ENCODE measurements around the gene TMEM263. TPM values are rescaled to one million over a fixed set of nuclear protein-coding genes. Genes with fewer than 3 reads are reported as not detected.

Gene TMEM263
- total and polyA plus RNA-seq, 9 of the 15 experiments (the other 6 are each of a cell fraction or from before 2014, with no cell fraction given): 12.6 to 36.7 (median 24.4) TPM

- TF ChIP-seq ZNF174 (CRISPR knock-in tag; IDR thresholded peaks at IDR 0.05) (no peak), POLR2G (IDR thresholded peaks at IDR 0.05; ENCODE audit: low read depth, low read length) (peak; percentile 91), NRF1 (conservative IDR thresholded peaks at IDR 0.05 in 1 of 2, IDR thresholded peaks at IDR 0.05 in 1 of 2) (peak; percentile 52 to 62), ZNF511 (CRISPR knock-in tag; IDR thresholded peaks at IDR 0.05) (no peak), ZNF707 (CRISPR knock-in tag; conservative IDR thresholded peaks at IDR 0.05) (no peak), SIN3A (IDR thresholded peaks at IDR 0.05; ENCODE audit: borderline replicate concordance in 2 of 2, control insufficient read depth in 1 of 2, low read depth in 2 of 2, low read length in 2 of 2) (0 out of 4 replicates have a peak, but pooled peaks of 1 of the 2 experiments have one; percentile 12), CBX5 (IDR thresholded peaks at IDR 0.05; ENCODE audit: borderline replicate concordance, low read depth) (no peak), PRPF4 (IDR thresholded peaks at IDR 0.05; ENCODE audit: insufficient read depth, low read depth, low read length, poor library complexity, severe bottlenecking) (no peak), GATA2 (CRISPR knock-in tag; IDR thresholded peaks at IDR 0.05) (no peak), U2AF2 (optimal IDR thresholded peaks at IDR 0.05; ENCODE audit: low read depth, low read length) (no peak), KLF16 (IDR thresholded peaks at IDR 0.05) (no peak), CCNT2 (IDR thresholded peaks at IDR 0.05; ENCODE audit: borderline replicate concordance, extremely low read depth, insufficient read length, low read depth, low read length) (peak; percentile 30), ZFP30 (CRISPR knock-in tag; IDR thresholded peaks at IDR 0.05; ENCODE audit: borderline replicate concordance) (no peak), TRIM28 (IDR thresholded peaks at IDR 0.05) (no peak), ZBTB2 (IDR thresholded peaks at IDR 0.05) (no peak; the same call in 1 of the 2 replicates), ZNF311 (CRISPR knock-in tag; IDR thresholded peaks at IDR 0.05) (no peak)
- TF ChIP-seq, protein P1, sequence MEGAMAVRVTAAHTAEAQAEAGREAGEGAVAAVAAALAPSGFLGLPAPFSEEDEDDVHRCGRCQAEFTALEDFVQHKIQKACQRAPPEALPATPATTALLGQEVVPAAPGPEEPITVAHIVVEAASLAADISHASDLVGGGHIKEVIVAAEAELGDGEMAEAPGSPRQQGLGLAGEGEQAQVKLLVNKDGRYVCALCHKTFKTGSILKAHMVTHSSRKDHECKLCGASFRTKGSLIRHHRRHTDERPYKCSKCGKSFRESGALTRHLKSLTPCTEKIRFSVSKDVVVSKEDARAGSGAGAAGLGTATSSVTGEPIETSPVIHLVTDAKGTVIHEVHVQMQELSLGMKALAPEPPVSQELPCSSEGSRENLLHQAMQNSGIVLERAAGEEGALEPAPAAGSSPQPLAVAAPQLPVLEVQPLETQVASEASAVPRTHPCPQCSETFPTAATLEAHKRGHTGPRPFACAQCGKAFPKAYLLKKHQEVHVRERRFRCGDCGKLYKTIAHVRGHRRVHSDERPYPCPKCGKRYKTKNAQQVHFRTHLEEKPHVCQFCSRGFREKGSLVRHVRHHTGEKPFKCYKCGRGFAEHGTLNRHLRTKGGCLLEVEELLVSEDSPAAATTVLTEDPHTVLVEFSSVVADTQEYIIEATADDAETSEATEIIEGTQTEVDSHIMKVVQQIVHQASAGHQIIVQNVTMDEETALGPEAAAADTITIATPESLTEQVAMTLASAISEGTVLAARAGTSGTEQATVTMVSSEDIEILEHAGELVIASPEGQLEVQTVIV (CRISPR knock-in tag; IDR thresholded peaks at IDR 0.05; ENCODE audit: borderline replicate concordance): no peak
- TF ChIP-seq, protein P2, sequence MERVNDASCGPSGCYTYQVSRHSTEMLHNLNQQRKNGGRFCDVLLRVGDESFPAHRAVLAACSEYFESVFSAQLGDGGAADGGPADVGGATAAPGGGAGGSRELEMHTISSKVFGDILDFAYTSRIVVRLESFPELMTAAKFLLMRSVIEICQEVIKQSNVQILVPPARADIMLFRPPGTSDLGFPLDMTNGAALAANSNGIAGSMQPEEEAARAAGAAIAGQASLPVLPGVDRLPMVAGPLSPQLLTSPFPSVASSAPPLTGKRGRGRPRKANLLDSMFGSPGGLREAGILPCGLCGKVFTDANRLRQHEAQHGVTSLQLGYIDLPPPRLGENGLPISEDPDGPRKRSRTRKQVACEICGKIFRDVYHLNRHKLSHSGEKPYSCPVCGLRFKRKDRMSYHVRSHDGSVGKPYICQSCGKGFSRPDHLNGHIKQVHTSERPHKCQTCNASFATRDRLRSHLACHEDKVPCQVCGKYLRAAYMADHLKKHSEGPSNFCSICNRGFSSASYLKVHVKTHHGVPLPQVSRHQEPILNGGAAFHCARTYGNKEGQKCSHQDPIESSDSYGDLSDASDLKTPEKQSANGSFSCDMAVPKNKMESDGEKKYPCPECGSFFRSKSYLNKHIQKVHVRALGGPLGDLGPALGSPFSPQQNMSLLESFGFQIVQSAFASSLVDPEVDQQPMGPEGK (CRISPR knock-in tag; IDR thresholded peaks at IDR 0.05; ENCODE audit: borderline replicate concordance): no peak
- TF ChIP-seq, protein P3, sequence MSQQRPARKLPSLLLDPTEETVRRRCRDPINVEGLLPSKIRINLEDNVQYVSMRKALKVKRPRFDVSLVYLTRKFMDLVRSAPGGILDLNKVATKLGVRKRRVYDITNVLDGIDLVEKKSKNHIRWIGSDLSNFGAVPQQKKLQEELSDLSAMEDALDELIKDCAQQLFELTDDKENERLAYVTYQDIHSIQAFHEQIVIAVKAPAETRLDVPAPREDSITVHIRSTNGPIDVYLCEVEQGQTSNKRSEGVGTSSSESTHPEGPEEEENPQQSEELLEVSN (IDR thresholded peaks at IDR 0.05; ENCODE audit: borderline replicate concordance in 1 of 2, extremely low read depth in 1 of 2, insufficient read depth in 1 of 2, insufficient read length in 1 of 2, low read depth in 1 of 2, low read length in 1 of 2, poor library complexity in 1 of 2, severe bottlenecking in 1 of 2): peak; percentile 96 to 99
These were observed 31.1 kb downstream of the TMEM263 start, which contains the start of gene MTERF2 (continued) for GRCh38 chr12:106986625-106987389.
